ENCODE measurements around the gene DPYSL5.
"Not testable (repeated sequence)": the region's sequence is repeated elsewhere in the genome, so short reads cannot be mapped to it uniquely, and the experiment has no call there.

Gene DPYSL5

GRCh38 chr2:26847655-26848335, at the start of gene DPYSL5:
Gene DPYSL5 (plus strand): TSS chr2:26848132. CDS start chr2:26898500, 50,368 bp downstream.
- DNase-seq (ENCODE audit: low read depth in 1 of 2, low spot score in 1 of 2): no peak

DNA sequence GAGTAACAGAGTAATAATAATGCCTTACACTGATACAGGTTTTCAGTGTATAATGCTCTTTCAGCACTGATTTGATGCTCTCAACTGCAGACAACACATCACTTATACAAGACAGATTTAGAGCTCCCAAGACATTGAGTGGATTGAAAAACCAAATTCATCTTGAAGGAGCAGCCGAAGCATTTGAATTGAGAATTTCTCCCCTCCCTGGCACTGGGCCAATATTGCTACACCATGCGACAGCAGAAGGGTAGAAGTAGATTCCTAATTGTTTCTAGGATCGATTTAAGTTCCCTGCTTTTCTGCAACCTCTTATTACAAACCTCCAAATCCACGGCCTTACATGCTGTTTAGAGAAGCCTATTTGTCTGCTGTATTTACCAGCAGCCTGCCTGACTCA, 46.6 kb upstream of the DPYSL5 start:
- DNase-seq (ENCODE audit: low read depth in 1 of 2, low spot score in 1 of 2): no peak

DNA sequence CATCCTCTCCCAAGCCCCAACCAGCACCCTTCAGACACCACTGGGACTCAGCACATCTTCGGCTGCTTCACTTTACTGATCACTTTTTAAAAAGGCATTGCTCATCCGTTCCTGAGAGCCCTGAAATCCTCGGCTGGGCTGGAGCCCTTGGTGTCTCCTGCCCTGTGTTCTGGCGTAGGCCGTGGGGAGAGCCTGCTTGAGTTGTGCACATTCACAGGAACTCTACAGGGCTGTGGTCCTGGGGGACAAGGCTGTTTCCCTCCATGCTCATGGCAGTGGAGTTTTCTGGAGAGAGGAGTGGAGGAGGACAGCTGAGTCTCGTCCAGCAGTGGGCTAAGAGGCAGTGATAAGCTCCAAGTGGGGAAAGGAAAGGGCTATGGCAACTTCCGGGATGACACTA, 46.1 kb upstream of the DPYSL5 start:
- no peak for DNase-seq (ENCODE audit: low read depth in 1 of 2, low spot score in 1 of 2)

DNA sequence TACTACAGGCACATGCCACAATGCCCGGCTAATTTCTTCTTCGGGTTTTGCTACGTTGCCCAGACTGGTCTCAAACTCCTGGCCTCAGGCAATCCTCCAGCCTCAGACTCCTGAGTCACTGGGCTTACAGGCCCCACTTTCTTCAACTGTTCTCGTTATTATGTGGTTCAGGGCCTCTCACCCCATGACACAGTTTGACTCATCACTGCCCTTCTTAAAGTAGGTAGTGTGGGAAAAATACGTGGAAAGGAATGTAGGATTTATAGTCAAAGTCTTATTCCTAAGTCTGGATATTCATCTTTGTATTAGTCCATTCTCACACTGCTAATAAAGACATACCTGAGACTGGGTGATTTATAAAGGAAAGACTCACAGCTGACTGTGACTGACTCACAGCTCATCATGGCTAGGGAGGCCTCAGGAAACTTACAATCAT, 42.7 kb upstream of the DPYSL5 start:
- no peak for DNase-seq (ENCODE audit: low read depth in 1 of 2, low spot score in 1 of 2)

DNA sequence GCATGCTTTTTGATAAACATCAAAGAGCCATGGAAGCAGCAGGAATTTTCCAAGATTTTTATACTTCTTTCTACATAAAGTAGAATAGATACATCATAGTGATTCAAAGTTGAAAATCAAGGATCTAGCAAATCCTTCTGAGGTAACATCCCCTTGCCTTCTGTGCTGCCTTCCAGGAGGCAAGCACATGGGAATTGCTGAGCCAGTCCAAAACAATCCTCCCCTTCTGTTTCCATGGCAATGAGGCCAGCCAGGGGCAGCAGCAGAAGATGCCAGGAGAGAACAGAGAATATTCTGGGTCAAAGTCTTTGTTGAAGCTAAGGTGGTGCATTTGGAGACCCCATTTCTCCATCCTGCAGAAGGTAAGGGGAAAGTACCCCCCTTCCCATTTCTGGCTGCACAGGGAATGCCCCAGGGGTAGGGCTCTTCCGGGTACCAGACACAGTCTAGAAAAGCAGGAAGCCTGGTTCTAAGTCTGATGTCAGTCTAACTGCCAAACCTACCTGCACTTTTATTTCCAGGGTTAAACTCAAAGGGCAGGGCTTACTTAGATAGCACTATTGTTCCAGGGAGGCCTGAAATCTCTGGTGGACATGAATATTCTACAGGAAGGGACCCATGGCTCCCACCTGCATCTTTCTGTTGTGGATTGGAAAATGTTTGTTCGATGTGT, 40.0 kb upstream of the DPYSL5 start:
- DNase-seq (ENCODE audit: low read depth in 1 of 2, low spot score in 1 of 2): no peak

DNA sequence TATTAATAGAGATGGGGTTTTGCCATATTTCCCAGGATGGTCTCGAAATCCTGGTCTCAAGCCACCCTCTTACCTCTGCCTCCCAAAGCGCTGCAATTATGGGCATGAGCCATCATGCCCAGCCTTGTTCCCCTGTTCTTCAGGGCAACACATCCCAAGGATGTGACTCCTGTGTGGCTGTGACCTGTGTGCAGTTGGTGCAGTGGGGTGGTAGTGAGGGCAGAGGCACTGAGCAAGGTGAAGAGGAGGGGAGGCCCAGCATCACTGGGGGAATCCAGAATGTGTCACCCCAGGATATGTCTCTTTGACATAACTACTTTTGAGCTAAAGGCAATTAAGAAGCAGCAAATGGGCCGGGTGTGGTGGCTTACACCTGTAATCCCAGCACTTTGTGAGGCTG, 38.7 kb upstream of the DPYSL5 start:
- DNase-seq (ENCODE audit: low read depth in 1 of 2, low spot score in 1 of 2): no peak

DNA sequence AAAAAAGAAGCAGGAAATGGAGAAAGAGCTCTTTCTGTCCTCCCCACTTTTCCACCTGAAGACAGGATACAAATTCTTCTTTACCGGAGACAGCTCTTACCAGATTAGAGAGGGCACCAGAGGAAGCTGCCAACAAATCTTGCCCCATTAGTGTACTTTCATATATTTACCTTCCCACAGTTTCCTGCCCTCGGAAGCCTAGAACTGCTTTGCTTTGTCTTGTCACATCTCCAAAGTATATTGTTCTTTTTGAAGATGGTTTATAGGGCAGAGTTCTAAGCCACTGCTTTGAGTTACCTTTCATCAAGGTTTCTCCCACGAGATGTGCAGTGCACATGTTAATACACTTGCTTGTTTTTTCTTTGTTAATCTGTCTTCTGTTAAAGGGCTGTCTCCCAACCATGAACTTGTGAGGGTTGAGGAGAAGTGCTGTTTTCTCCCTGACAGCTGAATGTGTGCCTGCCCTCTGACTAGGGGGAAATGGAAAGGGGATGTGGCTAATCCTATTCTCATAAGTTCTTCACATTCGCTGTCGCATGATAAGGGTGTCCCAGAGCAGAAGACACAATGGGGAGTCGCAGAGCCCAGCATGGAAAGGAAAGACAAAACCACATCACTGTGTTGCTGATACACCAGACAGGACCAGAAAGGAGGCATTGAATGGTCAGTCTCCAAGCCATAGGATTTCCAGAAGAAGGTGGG, 37.9 kb upstream of the DPYSL5 start:
- no peak for DNase-seq (ENCODE audit: low read depth in 1 of 2, low spot score in 1 of 2)

DNA sequence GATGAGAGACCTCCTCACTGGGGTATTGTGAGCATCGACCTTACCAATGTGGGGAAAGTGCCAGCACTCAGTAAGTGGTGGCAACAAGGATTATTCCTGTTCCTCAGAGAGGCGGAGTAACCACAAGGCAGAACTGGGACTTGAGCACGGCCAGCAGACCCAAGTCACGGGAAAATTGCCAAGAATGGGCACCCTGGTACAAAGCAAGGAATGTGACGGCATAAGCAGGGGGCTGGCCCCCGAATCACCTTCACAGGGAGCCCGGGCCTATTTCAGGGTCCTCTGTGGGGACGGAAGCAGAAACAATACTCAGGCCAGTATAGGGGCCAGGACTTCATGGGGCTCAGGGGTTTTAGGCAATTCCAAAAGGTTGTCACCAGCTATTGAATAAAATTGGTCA, 36.7 kb upstream of the DPYSL5 start:
- no peak for DNase-seq (ENCODE audit: low read depth in 1 of 2, low spot score in 1 of 2)

- DNase-seq (ENCODE audit: low read depth in 1 of 2, low spot score in 1 of 2): no peak
Measured at GRCh38 chr2:26811791-26812694, 35.9 kb upstream of the DPYSL5 start.

- no peak for DNase-seq (ENCODE audit: low read depth in 1 of 2, low spot score in 1 of 2)
Measured at GRCh38 chr2:26812731-26813130, 35.2 kb upstream of the DPYSL5 start.

GRCh38 chr2:26814072-26814765, 33.7 kb upstream of the DPYSL5 start:
- not testable (repeated sequence) for DNase-seq (ENCODE audit: low read depth in 1 of 2, low spot score in 1 of 2)

- DNase-seq (ENCODE audit: low read depth in 1 of 2, low spot score in 1 of 2): no peak
Measured at GRCh38 chr2:26816893-26817292, 31.0 kb upstream of the DPYSL5 start.

- DNase-seq (ENCODE audit: low read depth in 1 of 2, low spot score in 1 of 2): no peak
Measured at GRCh38 chr2:26818255-26818654, 29.7 kb upstream of the DPYSL5 start.

- DNase-seq (ENCODE audit: low read depth in 1 of 2, low spot score in 1 of 2): no peak
Measured at GRCh38 chr2:26818972-26819371, 29.0 kb upstream of the DPYSL5 start.

DNA sequence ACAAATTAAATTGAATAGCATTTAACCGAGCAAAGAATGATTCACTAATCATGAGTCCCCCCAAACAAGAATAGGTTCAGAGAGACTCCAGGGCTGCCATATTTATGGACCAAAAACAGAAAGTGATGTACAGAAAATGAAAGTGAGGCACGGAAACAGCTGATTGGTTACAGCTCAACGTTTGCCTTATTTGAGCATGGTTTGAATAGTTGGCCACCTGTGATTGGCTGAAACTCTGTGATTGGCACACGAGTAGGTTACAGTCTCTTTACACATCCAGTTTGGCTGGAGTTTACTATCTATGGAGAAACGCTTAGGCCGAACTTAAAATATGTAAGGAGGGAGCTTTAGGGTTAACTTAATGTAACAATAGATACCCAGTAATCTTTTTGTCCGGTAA, 27.0 kb upstream of the DPYSL5 start:
- no peak for DNase-seq (ENCODE audit: low read depth in 1 of 2, low spot score in 1 of 2)

GRCh38 chr2:26822877-26823276, 25.1 kb upstream of the DPYSL5 start:
- DNase-seq (ENCODE audit: low read depth in 1 of 2, low spot score in 1 of 2): no peak

GRCh38 chr2:26838121-26838906, 9.6 kb upstream of the DPYSL5 start:
- DNase-seq (ENCODE audit: low read depth in 1 of 2, low spot score in 1 of 2): no peak

- DNase-seq (ENCODE audit: low read depth in 1 of 2, low spot score in 1 of 2): no peak
Measured at GRCh38 chr2:26840937-26841610, 6.9 kb upstream of the DPYSL5 start.

DNA sequence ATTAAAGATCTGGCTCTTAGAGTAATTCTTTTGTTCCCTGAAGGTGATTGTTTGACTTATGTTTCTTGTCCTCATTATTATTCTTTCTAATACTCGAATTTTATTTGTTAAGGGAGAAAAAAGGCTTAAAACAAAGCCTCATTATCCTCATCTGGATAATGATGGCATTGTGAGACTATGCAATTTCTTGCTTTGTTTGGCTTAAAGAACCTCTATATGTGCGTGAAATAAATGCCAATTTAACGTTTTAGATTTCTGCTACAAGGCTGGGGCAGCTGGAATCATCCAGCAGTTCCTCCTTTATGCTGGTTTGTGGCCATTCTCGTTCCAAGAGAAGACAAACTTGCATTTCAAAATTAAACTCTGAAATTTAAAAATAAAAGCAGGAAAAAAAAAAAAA, 4.9 kb upstream of the DPYSL5 start:
- no peak for DNase-seq (ENCODE audit: low read depth in 1 of 2, low spot score in 1 of 2)

Measured in activated CD4-positive, alpha-beta T cell treated with anti-CD3 and anti-CD28 coated beads, Interleukin-2, amount 50 U/mL, for 24 hours (primary cell).